Measurements from ENCODE around the gene ASIC2.

- no peak for TF ChIP-seq POLR2AphosphoS5 (IDR thresholded peaks at IDR 0.05)
- TF ChIP-seq CTCF (IDR thresholded peaks at IDR 0.05) = no peak
Observed at GRCh38 chr17:33080091-33080490, 213.0 kb downstream of the ASIC2 start.
